ENCODE measurements around the gene ZNF426.

The ZNF426 gene

GRCh38 chr19:9494096-9494495 lies 44.3 kb downstream of the ZNF426 start:
- no peak for DNase-seq

- no peak for DNase-seq
Measured at GRCh38 chr19:9487016-9487415, 51.4 kb downstream of the ZNF426 start.

GRCh38 chr19:9485140-9485539 lies 53.3 kb downstream of the ZNF426 start:
- no peak for DNase-seq

- no peak for DNase-seq
Measured at GRCh38 chr19:9474975-9475374, 63.5 kb downstream of the ZNF426 start.
